SK-N-SH (cell line): ENCODE measurements around the gene IL27RA. TPM values are rescaled to one million over a fixed set of nuclear protein-coding genes. Genes with fewer than 3 reads are reported as not detected.

ENCODE experiments used
- CTCF ChIA-PET: fragments of 300-600, 350-600 bp; formaldehyde crosslinking; extraction: SDS; loops from one replicate; lab custom pipeline; 2021; lab: Yijun Ruan, JAX
- POLR2A ChIA-PET: fragments of 350-600 bp; sonication (Branson Sonifier 250); formaldehyde crosslinking; extraction: SDS; loops from one replicate; lab custom pipeline; 2020; ENCODE audit warnings: antibody characterized with exemption, inconsistent platforms; lab: Yijun Ruan, JAX
- DNase-seq: peaks from one replicate; pipeline ENCODE4 v3.0.0; 2012
- H2AFZ ChIP-seq: fragments of 200-600 bp; sonication (generic); 2 replicates; pipeline ENCODE4 v1.8.1; 2016; ENCODE audit warnings: antibody characterized with exemption, mild to moderate bottlenecking, low read depth
- H3F3A ChIP-seq: fragments of 200-600 bp; sonication (generic); replicated peaks from 2 replicates; pipeline ENCODE3; 2016; ENCODE audit warnings: antibody characterized with exemption, mild to moderate bottlenecking; ENCODE audit not compliant: insufficient read depth
- H3K27ac ChIP-seq, 2 experiments: fragments of 200-500 bp in 1 of 2; fragments of 200-600 bp in 1 of 2; sonication (Bioruptor generic) in 1 of 2; sonication (generic), shearing (Covaris generic) in 1 of 2; 2 replicates each; pipeline versions ENCODE4 v1.5.1 to v1.6.1; 2014 to 2016; ENCODE audit warnings: low read depth in 2 of 2, inconsistent platforms in 1 of 2, low read length in 1 of 2, mild to moderate bottlenecking in 1 of 2, mixed read lengths in 1 of 2
- H3K27me3 ChIP-seq: fragments of 200-600 bp; sonication (generic), shearing (Covaris generic); 2 replicates; pipeline ENCODE4 v1.6.1; 2016; ENCODE audit warnings: mixed run types; ENCODE audit not compliant: insufficient read depth
- H3K36me3 ChIP-seq, 2 experiments: fragments of 200-500 bp in 1 of 2; fragments of 200-600 bp in 1 of 2; sonication (Bioruptor generic) in 1 of 2; sonication (generic) in 1 of 2; replicated peaks in 1 of 2; 2 replicates each; pipeline versions ENCODE3 to v1.5.1; 2014 to 2016; ENCODE audit warnings: low read length in 1 of 2, mild to moderate bottlenecking in 1 of 2; ENCODE audit not compliant: insufficient read depth in 2 of 2, control insufficient read depth in 1 of 2
- H3K4me1 ChIP-seq, 2 experiments: fragments of 200-500 bp in 1 of 2; fragments of 200-600 bp in 1 of 2; sonication (Bioruptor generic) in 1 of 2; sonication (generic), shearing (Covaris generic) in 1 of 2; 2 replicates each; pipeline versions ENCODE4 v1.5.1 to v1.6.1; 2014 to 2016; ENCODE audit warnings: low read depth in 1 of 2, low read length in 1 of 2, mixed run types in 1 of 2; ENCODE audit not compliant: insufficient read depth in 2 of 2, control insufficient read depth in 1 of 2
- H3K4me2 ChIP-seq: fragments of 200-600 bp; sonication (generic), shearing (Covaris generic); 2 replicates; pipeline ENCODE4 v1.6.1; 2017; ENCODE audit warnings: mixed run types
- H3K4me3 ChIP-seq, 2 experiments: fragments of 200-500 bp in 1 of 2; fragments of 200-600 bp in 1 of 2; sonication (Bioruptor generic) in 1 of 2; sonication (generic), shearing (Covaris generic) in 1 of 2; 2 replicates each; pipeline versions ENCODE4 v1.5.1 to v1.8.1; 2014 to 2016; ENCODE audit warnings: low read depth in 2 of 2, inconsistent platforms in 1 of 2, low read length in 1 of 2, mild to moderate bottlenecking in 1 of 2, mixed read lengths in 1 of 2, moderate library complexity in 1 of 2
- H3K79me2 ChIP-seq: fragments of 200-600 bp; sonication (generic); 2 replicates; pipeline ENCODE4 v1.8.1; 2017; ENCODE audit warnings: mild to moderate bottlenecking; ENCODE audit not compliant: insufficient read depth
- H3K9ac ChIP-seq: fragments of 200-600 bp; sonication (generic); 2 replicates; pipeline ENCODE4 v1.6.1; 2017; ENCODE audit warnings: mixed run types
- H3K9me2 ChIP-seq: fragments of 200-600 bp; sonication (generic); 2 replicates; pipeline ENCODE4 v1.6.1; 2017; ENCODE audit warnings: mixed run types
- H3K9me3 ChIP-seq: fragments of 200-600 bp; sonication (generic); 2 replicates; pipeline ENCODE4 v1.6.1; 2017; ENCODE audit warnings: mixed run types, mild to moderate bottlenecking, moderate library complexity
- H4K20me1 ChIP-seq: fragments of 200-600 bp; sonication (generic); 2 replicates; pipeline ENCODE4 v1.6.1; 2017; ENCODE audit warnings: mild to moderate bottlenecking, mixed run types; ENCODE audit not compliant: insufficient read depth
- CHD2 ChIP-seq: fragments of 150-350 bp; IDR thresholded peaks from 2 replicates; pipeline ENCODE4 v1.6.1; 2018; ENCODE audit warnings: low read length; ENCODE audit not compliant: partially characterized antibody
- EP300 ChIP-seq, 2 experiments: IDR thresholded peaks; 2 replicates each; pipeline versions ENCODE4 v1.4.0 to v1.6.1; 2012; ENCODE audit warnings: borderline replicate concordance in 1 of 2, low read depth in 1 of 2, low read length in 1 of 2
- JUND ChIP-seq: IDR thresholded peaks from 2 replicates; pipeline ENCODE4 v1.4.0; 2012
- NRF1 ChIP-seq: IDR thresholded peaks from 2 replicates; pipeline ENCODE4 v1.6.1; 2012; ENCODE audit warnings: low read depth, mild to moderate bottlenecking, low read length
- POLR2AphosphoS5 ChIP-seq: IDR thresholded peaks from 2 replicates; pipeline ENCODE4 v1.6.1; 2012; ENCODE audit warnings: low read depth, low read length
- RFX5 ChIP-seq: IDR thresholded peaks from 2 replicates; pipeline ENCODE4 v1.6.1; 2012; ENCODE audit warnings: mild to moderate bottlenecking, improper control_type of control experiment, low read length
- TCF12 ChIP-seq: IDR thresholded peaks from 2 replicates; pipeline ENCODE4 v1.4.0; 2012
- WGBS: methylation state at CpG from one replicate; pipeline ENCODE4 v1.1.6; 2017; ENCODE audit warnings: low lambda C conversion rate; 5-methylcytosine and 5-hydroxymethylcytosine counted together
- polyA plus RNA-seq, 3 experiments: library from polyadenylated mRNA; depleted of rRNA; stranded (reverse); fragments of >200 nt; gene quantifications; 2 replicates each; pipeline ENCODE4 v1.2.3, GENCODE V29; 2012
- TF ChIP-seq, protein P1 (sequence below): fragments of 150-350 bp; IDR thresholded peaks from 2 replicates; pipeline ENCODE4 v1.6.1; 2017; ENCODE audit warnings: antibody characterized with exemption, low read length, low read depth, borderline replicate concordance
- TF ChIP-seq, protein P2 (sequence below): IDR thresholded peaks from 2 replicates; pipeline ENCODE4 v1.6.1; 2012; ENCODE audit warnings: mild to moderate bottlenecking, low read depth, low read length, moderate library complexity
- TF ChIP-seq, protein P3 (sequence below): IDR thresholded peaks from 2 replicates; pipeline ENCODE4; 2012
- TF ChIP-seq, protein P4 (sequence below): IDR thresholded peaks from 2 replicates; pipeline ENCODE4 v1.4.0; 2012; ENCODE audit warnings: low read depth, borderline replicate concordance
- TF ChIP-seq, protein P5 (sequence below): fragments of 200-600 bp; sonication (generic); IDR thresholded peaks from 2 replicates; pipeline ENCODE4 v1.6.1; 2017; ENCODE audit warnings: antibody characterized with exemption, mild to moderate bottlenecking, moderate library complexity

Gene IL27RA
- polyA plus RNA-seq, 1 of the 3 experiments (the other 2 are of a cell fraction): 9.3 TPM

DNA sequence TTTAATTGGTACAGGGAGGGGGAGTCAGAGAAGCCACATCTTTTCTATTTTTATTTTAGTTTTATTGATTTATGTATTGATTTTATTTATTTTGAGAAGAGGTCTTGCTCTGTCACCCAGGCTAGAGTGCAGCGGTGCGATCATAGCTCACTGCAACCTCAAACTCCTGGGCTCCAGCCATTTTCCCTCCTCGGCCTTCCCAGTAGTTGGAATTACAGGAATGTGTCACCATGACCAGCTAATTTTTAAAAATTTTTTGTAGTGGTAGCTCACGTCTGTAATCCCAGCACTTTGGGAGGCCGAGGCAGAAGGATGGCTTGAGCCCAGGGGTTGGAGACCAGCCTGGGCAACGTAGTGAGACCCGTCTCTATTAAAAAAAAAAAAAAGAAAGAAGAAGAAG is 4.1 kb downstream of the IL27RA start:
- no peak overlapping the region for H3K4me2 ChIP-seq
- H3K9me2 ChIP-seq: no peaks in the 10 kb centered on the region
- H3K27me3 ChIP-seq: no peaks in the 10 kb centered on the region
- H3K9ac ChIP-seq: no peak overlapping the region
- no peaks in the 10 kb centered on the region for H3K9me3 ChIP-seq
- no peaks in the 10 kb centered on the region for H4K20me1 ChIP-seq
- H3K36me3 ChIP-seq: no peaks in the 10 kb centered on the region
- H2AFZ ChIP-seq: no peak overlapping the region
- TF ChIP-seq TCF12 (no peak), CHD2 (no peak), EP300 (IDR thresholded peaks at IDR 0.05; ENCODE audit: borderline replicate concordance in 1 of 2, low read depth in 1 of 2, low read length in 1 of 2) (no peak), POLR2AphosphoS5 (no peak), RFX5 (no peak)
- TF ChIP-seq, protein P1, sequence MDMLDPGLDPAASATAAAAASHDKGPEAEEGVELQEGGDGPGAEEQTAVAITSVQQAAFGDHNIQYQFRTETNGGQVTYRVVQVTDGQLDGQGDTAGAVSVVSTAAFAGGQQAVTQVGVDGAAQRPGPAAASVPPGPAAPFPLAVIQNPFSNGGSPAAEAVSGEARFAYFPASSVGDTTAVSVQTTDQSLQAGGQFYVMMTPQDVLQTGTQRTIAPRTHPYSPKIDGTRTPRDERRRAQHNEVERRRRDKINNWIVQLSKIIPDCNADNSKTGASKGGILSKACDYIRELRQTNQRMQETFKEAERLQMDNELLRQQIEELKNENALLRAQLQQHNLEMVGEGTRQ: no peak
- TF ChIP-seq, protein P2, sequence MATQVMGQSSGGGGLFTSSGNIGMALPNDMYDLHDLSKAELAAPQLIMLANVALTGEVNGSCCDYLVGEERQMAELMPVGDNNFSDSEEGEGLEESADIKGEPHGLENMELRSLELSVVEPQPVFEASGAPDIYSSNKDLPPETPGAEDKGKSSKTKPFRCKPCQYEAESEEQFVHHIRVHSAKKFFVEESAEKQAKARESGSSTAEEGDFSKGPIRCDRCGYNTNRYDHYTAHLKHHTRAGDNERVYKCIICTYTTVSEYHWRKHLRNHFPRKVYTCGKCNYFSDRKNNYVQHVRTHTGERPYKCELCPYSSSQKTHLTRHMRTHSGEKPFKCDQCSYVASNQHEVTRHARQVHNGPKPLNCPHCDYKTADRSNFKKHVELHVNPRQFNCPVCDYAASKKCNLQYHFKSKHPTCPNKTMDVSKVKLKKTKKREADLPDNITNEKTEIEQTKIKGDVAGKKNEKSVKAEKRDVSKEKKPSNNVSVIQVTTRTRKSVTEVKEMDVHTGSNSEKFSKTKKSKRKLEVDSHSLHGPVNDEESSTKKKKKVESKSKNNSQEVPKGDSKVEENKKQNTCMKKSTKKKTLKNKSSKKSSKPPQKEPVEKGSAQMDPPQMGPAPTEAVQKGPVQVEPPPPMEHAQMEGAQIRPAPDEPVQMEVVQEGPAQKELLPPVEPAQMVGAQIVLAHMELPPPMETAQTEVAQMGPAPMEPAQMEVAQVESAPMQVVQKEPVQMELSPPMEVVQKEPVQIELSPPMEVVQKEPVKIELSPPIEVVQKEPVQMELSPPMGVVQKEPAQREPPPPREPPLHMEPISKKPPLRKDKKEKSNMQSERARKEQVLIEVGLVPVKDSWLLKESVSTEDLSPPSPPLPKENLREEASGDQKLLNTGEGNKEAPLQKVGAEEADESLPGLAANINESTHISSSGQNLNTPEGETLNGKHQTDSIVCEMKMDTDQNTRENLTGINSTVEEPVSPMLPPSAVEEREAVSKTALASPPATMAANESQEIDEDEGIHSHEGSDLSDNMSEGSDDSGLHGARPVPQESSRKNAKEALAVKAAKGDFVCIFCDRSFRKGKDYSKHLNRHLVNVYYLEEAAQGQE: no peak
- H3K27ac ChIP-seq: no peak overlapping the region
- peaks cover 13% of the 10 kb centered on the region for H3F3A ChIP-seq
- 88% methylated on average over 7 of the region's 7 CpGs for WGBS
- ChIA-PET CTCF (interaction anchor here (1.4 kb wide), 1 partner anchor 40 kb away, joined by 3 read pairs; no protein-coding TSS in a partner anchor), POLR2A (no interaction called here)
- H3K79me2 ChIP-seq: no peaks in the 10 kb centered on the region
- DNase-seq: no peak
- peaks cover 0 to 3% of the 10 kb centered on the region in 2 experiments; a peak in 1 of 4 replicates for H3K4me1 ChIP-seq
- H3K4me3 ChIP-seq: no peak overlapping the region

DNA sequence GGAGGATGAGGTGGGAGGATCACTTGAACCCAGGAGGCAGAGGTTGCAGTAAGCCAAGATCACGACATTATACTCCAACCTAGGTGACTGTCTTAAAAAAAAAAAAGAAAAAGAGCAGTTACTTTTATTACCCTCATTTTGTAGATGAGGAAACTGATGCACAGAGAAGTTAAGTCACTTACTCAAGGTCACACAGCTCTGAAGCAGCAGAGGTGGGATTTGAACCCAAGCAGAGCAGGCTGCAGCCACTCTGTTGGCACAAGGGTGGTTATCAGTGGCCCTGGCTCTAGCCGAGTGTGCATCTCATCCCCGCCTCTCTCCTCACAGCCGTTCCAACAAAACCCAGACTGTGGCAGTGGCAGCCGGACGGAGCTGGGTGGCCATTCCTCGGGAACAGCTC is 7.6 kb downstream of the IL27RA start:
- WGBS: 76% methylated on average over 6 of the region's 7 CpGs
- H4K20me1 ChIP-seq: no peaks in the 10 kb centered on the region
- no peak overlapping the region for H3K4me2 ChIP-seq
- POLR2A ChIA-PET: no interaction called here
- H3K36me3 ChIP-seq: no peaks in the 10 kb centered on the region
- TF ChIP-seq, protein P3, sequence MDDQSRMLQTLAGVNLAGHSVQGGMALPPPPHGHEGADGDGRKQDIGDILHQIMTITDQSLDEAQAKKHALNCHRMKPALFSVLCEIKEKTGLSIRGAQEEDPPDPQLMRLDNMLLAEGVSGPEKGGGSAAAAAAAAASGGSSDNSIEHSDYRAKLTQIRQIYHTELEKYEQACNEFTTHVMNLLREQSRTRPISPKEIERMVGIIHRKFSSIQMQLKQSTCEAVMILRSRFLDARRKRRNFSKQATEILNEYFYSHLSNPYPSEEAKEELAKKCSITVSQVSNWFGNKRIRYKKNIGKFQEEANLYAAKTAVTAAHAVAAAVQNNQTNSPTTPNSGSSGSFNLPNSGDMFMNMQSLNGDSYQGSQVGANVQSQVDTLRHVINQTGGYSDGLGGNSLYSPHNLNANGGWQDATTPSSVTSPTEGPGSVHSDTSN: no peak
- TF ChIP-seq JUND: no peak
- TF ChIP-seq, protein P4, sequence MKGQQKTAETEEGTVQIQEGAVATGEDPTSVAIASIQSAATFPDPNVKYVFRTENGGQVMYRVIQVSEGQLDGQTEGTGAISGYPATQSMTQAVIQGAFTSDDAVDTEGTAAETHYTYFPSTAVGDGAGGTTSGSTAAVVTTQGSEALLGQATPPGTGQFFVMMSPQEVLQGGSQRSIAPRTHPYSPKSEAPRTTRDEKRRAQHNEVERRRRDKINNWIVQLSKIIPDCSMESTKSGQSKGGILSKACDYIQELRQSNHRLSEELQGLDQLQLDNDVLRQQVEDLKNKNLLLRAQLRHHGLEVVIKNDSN: no peak
- no peak for TF ChIP-seq NRF1
- TF ChIP-seq, protein P5, sequence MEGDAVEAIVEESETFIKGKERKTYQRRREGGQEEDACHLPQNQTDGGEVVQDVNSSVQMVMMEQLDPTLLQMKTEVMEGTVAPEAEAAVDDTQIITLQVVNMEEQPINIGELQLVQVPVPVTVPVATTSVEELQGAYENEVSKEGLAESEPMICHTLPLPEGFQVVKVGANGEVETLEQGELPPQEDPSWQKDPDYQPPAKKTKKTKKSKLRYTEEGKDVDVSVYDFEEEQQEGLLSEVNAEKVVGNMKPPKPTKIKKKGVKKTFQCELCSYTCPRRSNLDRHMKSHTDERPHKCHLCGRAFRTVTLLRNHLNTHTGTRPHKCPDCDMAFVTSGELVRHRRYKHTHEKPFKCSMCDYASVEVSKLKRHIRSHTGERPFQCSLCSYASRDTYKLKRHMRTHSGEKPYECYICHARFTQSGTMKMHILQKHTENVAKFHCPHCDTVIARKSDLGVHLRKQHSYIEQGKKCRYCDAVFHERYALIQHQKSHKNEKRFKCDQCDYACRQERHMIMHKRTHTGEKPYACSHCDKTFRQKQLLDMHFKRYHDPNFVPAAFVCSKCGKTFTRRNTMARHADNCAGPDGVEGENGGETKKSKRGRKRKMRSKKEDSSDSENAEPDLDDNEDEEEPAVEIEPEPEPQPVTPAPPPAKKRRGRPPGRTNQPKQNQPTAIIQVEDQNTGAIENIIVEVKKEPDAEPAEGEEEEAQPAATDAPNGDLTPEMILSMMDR: no peak
- H3K79me2 ChIP-seq: no peaks in the 10 kb centered on the region
- no peaks in the 10 kb centered on the region for H3K4me1 ChIP-seq
- H3K9me3 ChIP-seq: no peaks in the 10 kb centered on the region
- no peak overlapping the region for H3K9ac ChIP-seq
- H3K27ac ChIP-seq: no peak overlapping the region
- H3K27me3 ChIP-seq: no peaks in the 10 kb centered on the region
- no peak overlapping the region for H2AFZ ChIP-seq
- H3K4me3 ChIP-seq: no peak overlapping the region
- H3K9me2 ChIP-seq: no peaks in the 10 kb centered on the region
- no peak for DNase-seq
- peaks cover 6% of the 10 kb centered on the region for H3F3A ChIP-seq
- CTCF ChIA-PET: interaction anchor here (0.8 to 6.0 kb wide), 5 partner anchors 10 to 159 kb away, joined by 3 to 29 read pairs (median 5); partner anchors contain the start of gene MISP3
